ENCODE data around the gene SLC8A1. TPM values are rescaled to one million over a fixed set of nuclear protein-coding genes. Genes with fewer than 3 reads are reported as not detected.

Gene SLC8A1
- total and polyA plus RNA-seq, 10 of the 15 experiments (the other 5 are each of a cell fraction or from before 2014, with no cell fraction given): under 0.01 to 1.2 (median 0.01) TPM; not detected in 3

GRCh38 chr2:40286721-40287120 is 165.2 kb downstream of the SLC8A1 start:
- 86% methylated on average over 3 of the region's 3 CpGs for WGBS (ENCODE audit: insufficient coverage, insufficient replicate concordance, low lambda C conversion rate, missing lambda C conversion rate)
- no peak for ATAC-seq
- no peaks in the 10 kb centered on the region for H3K36me3 ChIP-seq (ENCODE audit: control insufficient read depth in 2 of 2, insufficient read depth in 2 of 2, low read length in 1 of 2)
- POLR2A ChIA-PET: no interaction called here
- no peak overlapping the region for H2AFZ ChIP-seq (ENCODE audit: control insufficient read depth, low read depth, low read length)
- H4K20me1 ChIP-seq (ENCODE audit: control insufficient read depth, insufficient read depth): no peaks in the 10 kb centered on the region
- no TSS peak for BruUV-seq (replicated peaks)
- TF ChIP-seq MXI1 (IDR thresholded peaks at IDR 0.05; ENCODE audit: low read depth, low read length) (no peak), ETV6 (conservative IDR thresholded peaks at IDR 0.05 in 1 of 2, IDR thresholded peaks at IDR 0.05 in 1 of 2; ENCODE audit: borderline replicate concordance in 1 of 2, low read depth in 1 of 2) (no peak), BCL3 (IDR thresholded peaks at IDR 0.05; ENCODE audit: borderline replicate concordance, insufficient read depth, low read depth, low read length, poor library complexity, severe bottlenecking) (no peak), HDAC6 (IDR thresholded peaks at IDR 0.05; ENCODE audit: unreplicated experiment) (no peak), ZBTB4 (CRISPR knock-in tag; IDR thresholded peaks at IDR 0.05) (no peak), CBFB (IDR thresholded peaks at IDR 0.05; ENCODE audit: low read depth) (no peak)
- in situ Hi-C loops (cut with MboI) (no loop called here), intact Hi-C loops (cut with micrococcal nuclease; ENCODE audit: unreplicated experiment) (no loop called here)
- H3K4me3 ChIP-seq: no peak overlapping the region
- FAIRE-seq: no peak
- H3K9me3 ChIP-seq (replicated peaks; ENCODE audit: control insufficient read depth, insufficient read depth, low read length): no peaks in the 10 kb centered on the region
- SMC1A ChIA-PET (ENCODE audit: uncharacterized antibody, unreplicated experiment): interaction anchor here (0.6 to 1.2 kb wide), 2 partner anchors 8 to 331 kb away, joined by 3 read pairs; no protein-coding TSS in a partner anchor
- no peak overlapping the region for H3K9ac ChIP-seq (ENCODE audit: control insufficient read depth, insufficient read depth, low read length)
- no peak overlapping the region for H3K4me2 ChIP-seq (ENCODE audit: control insufficient read depth, insufficient read depth)
- no peaks in the 10 kb centered on the region for H3K27me3 ChIP-seq (replicated peaks in 1 of 2; ENCODE audit: control insufficient read depth in 2 of 2, insufficient read depth in 2 of 2, low read length in 1 of 2)
- H3K27ac ChIP-seq (ENCODE audit: control insufficient read depth, insufficient read depth): no peak overlapping the region
- DNase-seq (ENCODE audit: low read depth, low spot score): no peak
- H3K4me1 ChIP-seq (ENCODE audit: control insufficient read depth, insufficient read depth, low read length): no peaks in the 10 kb centered on the region
- H3K79me2 ChIP-seq (ENCODE audit: control insufficient read depth, insufficient read depth, low read length): no peaks in the 10 kb centered on the region
- RAD21 ChIA-PET (ENCODE audit: unreplicated experiment): no interaction called here
- CTCF ChIA-PET: no interaction called here

Data from GM12878 (cell line).